ENCODE data around the gene P4HTM.

P4HTM gene

GRCh38 chr3:48951764-48952163, 38.3 kb upstream of the P4HTM start:
- Histone ChIP-seq H3K79me2 (ENCODE audit: control insufficient read depth, insufficient read depth, low read length) (peaks cover 1% of the 10 kb centered on the region), H4K5ac (ENCODE audit: low read length) (no peak overlapping the region), H4K8ac (ENCODE audit: low read depth, low read length) (no peak overlapping the region), H3K4ac (ENCODE audit: low read depth, low read length) (no peak overlapping the region), H3K36me3 (ENCODE audit: control insufficient read depth, insufficient read depth, low read length) (no peaks in the 10 kb centered on the region), H3K56ac (ENCODE audit: low read length) (no peak overlapping the region), H2BK120ac (ENCODE audit: low read depth, low read length) (no peak overlapping the region), H3K79me1 (ENCODE audit: low read length) (peaks cover 6% of the 10 kb centered on the region), H2BK5ac (ENCODE audit: low read length) (no peak overlapping the region), H2BK15ac (replicated peaks; ENCODE audit: low read depth) (no peak overlapping the region), H3K18ac (ENCODE audit: low read length) (no peak overlapping the region), H3K4me1 (ENCODE audit: control insufficient read depth, low read depth, low read length) (no peaks in the 10 kb centered on the region), H3K9ac (ENCODE audit: low read length) (no peak overlapping the region), H3K27ac (ENCODE audit: low read depth, low read length) (no peak overlapping the region), H2AK5ac (ENCODE audit: low read length) (no peak overlapping the region), H3K27me3 (ENCODE audit: insufficient read depth, low read length, poor library complexity) (no peaks in the 10 kb centered on the region), H3K4me2 (ENCODE audit: low read length) (no peak overlapping the region), H3K4me3 (ENCODE audit: low read length) (no peak overlapping the region), H3K23ac (ENCODE audit: low read length) (no peak overlapping the region)
- WGBS (ENCODE audit: extremely low coverage, insufficient coverage, low lambda C conversion rate) = no CpG with 5 or more reads among the region's 4 CpGs
- no peak for DNase-seq

- no peak overlapping the region for H3K56ac ChIP-seq (ENCODE audit: low read length)
- no peak overlapping the region for H2BK5ac ChIP-seq (ENCODE audit: low read length)
- no peak overlapping the region for H4K8ac ChIP-seq (ENCODE audit: low read depth, low read length)
- no CpG with 5 or more reads among the region's 8 CpGs for WGBS (ENCODE audit: extremely low coverage, insufficient coverage, low lambda C conversion rate)
- H3K79me1 ChIP-seq (ENCODE audit: low read length) = peaks cover 5% of the 10 kb centered on the region
- no peak overlapping the region for H2BK15ac ChIP-seq (replicated peaks; ENCODE audit: low read depth)
- no peaks in the 10 kb centered on the region for H3K27me3 ChIP-seq (ENCODE audit: insufficient read depth, low read length, poor library complexity)
- H2AK5ac ChIP-seq (ENCODE audit: low read length) = no peak overlapping the region
- no peak overlapping the region for H4K5ac ChIP-seq (ENCODE audit: low read length)
- no peak overlapping the region for H2BK120ac ChIP-seq (ENCODE audit: low read depth, low read length)
- peaks cover 1% of the 10 kb centered on the region for H3K79me2 ChIP-seq (ENCODE audit: control insufficient read depth, insufficient read depth, low read length)
- H3K27ac ChIP-seq (ENCODE audit: low read depth, low read length) = no peak overlapping the region
- H3K18ac ChIP-seq (ENCODE audit: low read length) = no peak overlapping the region
- no peaks in the 10 kb centered on the region for H3K36me3 ChIP-seq (ENCODE audit: control insufficient read depth, insufficient read depth, low read length)
- peak; percentile 74 for DNase-seq
- H3K4me1 ChIP-seq (ENCODE audit: control insufficient read depth, low read depth, low read length) = no peaks in the 10 kb centered on the region
- no peak overlapping the region for H3K4ac ChIP-seq (ENCODE audit: low read depth, low read length)
- no peak overlapping the region for H3K4me2 ChIP-seq (ENCODE audit: low read length)
- H3K9ac ChIP-seq (ENCODE audit: low read length) = no peak overlapping the region
- H3K4me3 ChIP-seq (ENCODE audit: low read length) = no peak overlapping the region
- H3K23ac ChIP-seq (ENCODE audit: low read length) = no peak overlapping the region
Measured at GRCh38 chr3:48952510-48953118, 37.4 kb upstream of the P4HTM start.

- Histone ChIP-seq H2BK120ac (ENCODE audit: low read depth, low read length) (no peak overlapping the region), H3K27me3 (ENCODE audit: insufficient read depth, low read length, poor library complexity) (no peaks in the 10 kb centered on the region), H3K56ac (ENCODE audit: low read length) (no peak overlapping the region), H4K8ac (ENCODE audit: low read depth, low read length) (no peak overlapping the region), H3K4ac (ENCODE audit: low read depth, low read length) (no peak overlapping the region), H3K18ac (ENCODE audit: low read length) (no peak overlapping the region), H4K5ac (ENCODE audit: low read length) (no peak overlapping the region), H3K4me2 (ENCODE audit: low read length) (no peak overlapping the region), H2BK5ac (ENCODE audit: low read length) (no peak overlapping the region), H3K9ac (ENCODE audit: low read length) (no peak overlapping the region), H2BK15ac (replicated peaks; ENCODE audit: low read depth) (no peak overlapping the region), H3K79me1 (ENCODE audit: low read length) (peaks cover 11% of the 10 kb centered on the region), H3K4me1 (ENCODE audit: control insufficient read depth, low read depth, low read length) (no peaks in the 10 kb centered on the region), H3K23ac (ENCODE audit: low read length) (no peak overlapping the region), H3K79me2 (ENCODE audit: control insufficient read depth, insufficient read depth, low read length) (peaks cover 4% of the 10 kb centered on the region), H3K36me3 (ENCODE audit: control insufficient read depth, insufficient read depth, low read length) (no peaks in the 10 kb centered on the region), H3K4me3 (ENCODE audit: low read length) (no peak overlapping the region), H3K27ac (ENCODE audit: low read depth, low read length) (no peak overlapping the region), H2AK5ac (ENCODE audit: low read length) (no peak overlapping the region)
- DNase-seq = no peak
- no CpG with 5 or more reads among the region's 2 CpGs for WGBS (ENCODE audit: extremely low coverage, insufficient coverage, low lambda C conversion rate)
Measured at GRCh38 chr3:48957006-48957705, 32.9 kb upstream of the P4HTM start.

GRCh38 chr3:48960841-48961413, 29.1 kb upstream of the P4HTM start:
- Histone ChIP-seq H3K23ac (ENCODE audit: low read length) (no peak overlapping the region), H4K5ac (ENCODE audit: low read length) (no peak overlapping the region), H3K36me3 (ENCODE audit: control insufficient read depth, insufficient read depth, low read length) (peaks cover 5% of the 10 kb centered on the region), H3K79me2 (ENCODE audit: control insufficient read depth, insufficient read depth, low read length) (peaks cover 4% of the 10 kb centered on the region), H3K27ac (ENCODE audit: low read depth, low read length) (no peak overlapping the region), H2BK120ac (ENCODE audit: low read depth, low read length) (no peak overlapping the region), H3K4me1 (ENCODE audit: control insufficient read depth, low read depth, low read length) (no peaks in the 10 kb centered on the region), H3K27me3 (ENCODE audit: insufficient read depth, low read length, poor library complexity) (no peaks in the 10 kb centered on the region), H3K4me3 (ENCODE audit: low read length) (no peak overlapping the region), H3K4ac (ENCODE audit: low read depth, low read length) (no peak overlapping the region), H2BK15ac (replicated peaks; ENCODE audit: low read depth) (no peak overlapping the region), H3K9ac (ENCODE audit: low read length) (no peak overlapping the region), H3K56ac (ENCODE audit: low read length) (no peak overlapping the region), H3K4me2 (ENCODE audit: low read length) (no peak overlapping the region), H2BK5ac (ENCODE audit: low read length) (no peak overlapping the region), H2AK5ac (ENCODE audit: low read length) (no peak overlapping the region), H3K79me1 (ENCODE audit: low read length) (peaks cover 12% of the 10 kb centered on the region), H4K8ac (ENCODE audit: low read depth, low read length) (no peak overlapping the region), H3K18ac (ENCODE audit: low read length) (no peak overlapping the region)
- WGBS (ENCODE audit: extremely low coverage, insufficient coverage, low lambda C conversion rate) = no CpG with 5 or more reads among the region's 4 CpGs
- no peak for DNase-seq

GRCh38 chr3:48962340-48962739, 27.7 kb upstream of the P4HTM start:
- peaks cover 11% of the 10 kb centered on the region for H3K79me1 ChIP-seq (ENCODE audit: low read length)
- H3K56ac ChIP-seq (ENCODE audit: low read length) = no peak overlapping the region
- H4K5ac ChIP-seq (ENCODE audit: low read length) = no peak overlapping the region
- peaks cover 4% of the 10 kb centered on the region for H3K79me2 ChIP-seq (ENCODE audit: control insufficient read depth, insufficient read depth, low read length)
- no CpG with 5 or more reads among the region's 2 CpGs for WGBS (ENCODE audit: extremely low coverage, insufficient coverage, low lambda C conversion rate)
- H4K8ac ChIP-seq (ENCODE audit: low read depth, low read length) = no peak overlapping the region
- no peak overlapping the region for H2AK5ac ChIP-seq (ENCODE audit: low read length)
- H3K4ac ChIP-seq (ENCODE audit: low read depth, low read length) = no peak overlapping the region
- no peaks in the 10 kb centered on the region for H3K27me3 ChIP-seq (ENCODE audit: insufficient read depth, low read length, poor library complexity)
- peaks cover 6% of the 10 kb centered on the region for H3K36me3 ChIP-seq (ENCODE audit: control insufficient read depth, insufficient read depth, low read length)
- H2BK5ac ChIP-seq (ENCODE audit: low read length) = no peak overlapping the region
- no peak overlapping the region for H3K18ac ChIP-seq (ENCODE audit: low read length)
- H3K9ac ChIP-seq (ENCODE audit: low read length) = no peak overlapping the region
- H3K4me2 ChIP-seq (ENCODE audit: low read length) = no peak overlapping the region
- H3K4me1 ChIP-seq (ENCODE audit: control insufficient read depth, low read depth, low read length) = no peaks in the 10 kb centered on the region
- DNase-seq = no peak
- no peak overlapping the region for H2BK15ac ChIP-seq (replicated peaks; ENCODE audit: low read depth)
- no peak overlapping the region for H3K27ac ChIP-seq (ENCODE audit: low read depth, low read length)
- no peak overlapping the region for H2BK120ac ChIP-seq (ENCODE audit: low read depth, low read length)
- no peak overlapping the region for H3K4me3 ChIP-seq (ENCODE audit: low read length)
- H3K23ac ChIP-seq (ENCODE audit: low read length) = no peak overlapping the region
